AG20443 (cell line): ENCODE measurements around the gene SLC38A10.

Experiments used
- DNase-seq: peaks from one replicate; pipeline ENCODE4 v3.0.0; 2012; ENCODE audit warnings: low spot score, mixed read lengths

The SLC38A10 gene

GRCh38 chr17:81254955-81255717 lies 40.0 kb downstream of the SLC38A10 start:
- peak; percentile 65 for DNase-seq

GRCh38 chr17:81253358-81254131 lies 41.6 kb downstream of the SLC38A10 start:
- DNase-seq, result peak; percentile 72

- no peak for DNase-seq
These were observed 42.1 kb downstream of the SLC38A10 start for GRCh38 chr17:81252987-81253329.

GRCh38 chr17:81252326-81252986 lies 42.7 kb downstream of the SLC38A10 start:
- no peak for DNase-seq

- no peak for DNase-seq
These were observed 43.3 kb downstream of the SLC38A10 start for GRCh38 chr17:81251709-81252301.

- DNase-seq, result no peak
These were observed 43.9 kb downstream of the SLC38A10 start for GRCh38 chr17:81251094-81251708.

- no peak for DNase-seq
These were observed 44.6 kb downstream of the SLC38A10 start for GRCh38 chr17:81250286-81251093.

- no peak for DNase-seq
These were observed 45.7 kb downstream of the SLC38A10 start for GRCh38 chr17:81249223-81250040.

- DNase-seq, result no peak
These were observed 46.5 kb downstream of the SLC38A10 start for GRCh38 chr17:81248649-81249048.

GRCh38 chr17:81247339-81247990 lies 47.6 kb downstream of the SLC38A10 start:
- DNase-seq, result no peak

GRCh38 chr17:81246679-81247338 lies 48.3 kb downstream of the SLC38A10 start:
- no peak for DNase-seq

- DNase-seq, result no peak
These were observed 48.8 kb downstream of the SLC38A10 start for GRCh38 chr17:81246343-81246670.

- no peak for DNase-seq
These were observed 49.3 kb downstream of the SLC38A10 start for GRCh38 chr17:81245665-81246342.

- DNase-seq, result no peak
These were observed 50.0 kb downstream of the SLC38A10 start for GRCh38 chr17:81245024-81245664.

GRCh38 chr17:81244358-81245023 lies 50.6 kb downstream of the SLC38A10 start:
- DNase-seq, result no peak

GRCh38 chr17:81243333-81243664 lies 51.8 kb downstream of the SLC38A10 start:
- DNase-seq, result no peak

GRCh38 chr17:81242421-81243332 lies 52.4 kb downstream of the SLC38A10 start:
- no peak for DNase-seq
